GM23338 (cell line): ENCODE measurements around the gene LRIT3. TPM values are rescaled to one million over a fixed set of nuclear protein-coding genes. Genes with fewer than 3 reads are reported as not detected.

Experiments used
- polyA plus RNA-seq: library from polyadenylated mRNA; unstranded; fragments of >200 nt; fragmentation: Nextera tagmentation; extraction: Ambion mirVana; gene quantifications from 2 replicates; pipeline ENCODE4 v1.2.1, GENCODE V29; 2016
- total RNA-seq: library from RNA; depleted of rRNA; stranded (reverse); fragments of >200 nt; shearing (Covaris generic); gene quantifications from 2 replicates; pipeline ENCODE4 v1.2.3, GENCODE V29; 2014; rRNA removed

The LRIT3 gene
- total and polyA plus RNA-seq, 2 experiments from 2014 or later: 0.14 TPM; not detected in 1

Other genes with a start within 250 kb of the LRIT3 start
- gene CASP6, start 144.7 kb upstream of the LRIT3 start, total RNA-seq: 30.5 and 42.3 TPM in 2 replicates
- gene CASP6, start 144.7 kb upstream of the LRIT3 start, polyA plus RNA-seq: 35.4 and 36.0 TPM in 2 replicates
- 20.9 and 30.8 TPM in 2 replicates for gene PLA2G12A, start 118.0 kb upstream of the LRIT3 start, total RNA-seq
- gene PLA2G12A, start 118.0 kb upstream of the LRIT3 start, polyA plus RNA-seq: 55.9 and 70.7 TPM in 2 replicates
- not detected in 2 replicates for gene CFI, start 46.1 kb upstream of the LRIT3 start, total RNA-seq
- not detected in 2 replicates for gene CFI, start 46.1 kb upstream of the LRIT3 start, polyA plus RNA-seq
- 13.8 and 19.5 TPM in 2 replicates for gene GAR1, start 32.3 kb upstream of the LRIT3 start, total RNA-seq
- gene GAR1, start 32.3 kb upstream of the LRIT3 start, polyA plus RNA-seq: 98.7 and 106 TPM in 2 replicates
- not detected in 2 replicates for gene RRH, start 20.1 kb upstream of the LRIT3 start, total RNA-seq
- not detected in 2 replicates for gene RRH, start 20.1 kb upstream of the LRIT3 start, polyA plus RNA-seq
- gene EGF, start 64.8 kb downstream of the LRIT3 start, total RNA-seq: 1.9 and 3.0 TPM in 2 replicates
- gene EGF, start 64.8 kb downstream of the LRIT3 start, polyA plus RNA-seq: 0.61 and 1.4 TPM in 2 replicates